Islet of Langerhans (tissue), 1 donor: ENCODE measurements around the gene BOLA3.
"Not testable (repeated sequence)": the region's sequence is repeated elsewhere in the genome, so short reads cannot be mapped to it uniquely, and the experiment has no call there.

Experiments
- FAIRE-seq: peaks from one replicate; lab custom pipeline; 2011; peaks lifted over from hg19 to GRCh38; lab: Jason Lieb, UNC

BOLA3 gene

DNA sequence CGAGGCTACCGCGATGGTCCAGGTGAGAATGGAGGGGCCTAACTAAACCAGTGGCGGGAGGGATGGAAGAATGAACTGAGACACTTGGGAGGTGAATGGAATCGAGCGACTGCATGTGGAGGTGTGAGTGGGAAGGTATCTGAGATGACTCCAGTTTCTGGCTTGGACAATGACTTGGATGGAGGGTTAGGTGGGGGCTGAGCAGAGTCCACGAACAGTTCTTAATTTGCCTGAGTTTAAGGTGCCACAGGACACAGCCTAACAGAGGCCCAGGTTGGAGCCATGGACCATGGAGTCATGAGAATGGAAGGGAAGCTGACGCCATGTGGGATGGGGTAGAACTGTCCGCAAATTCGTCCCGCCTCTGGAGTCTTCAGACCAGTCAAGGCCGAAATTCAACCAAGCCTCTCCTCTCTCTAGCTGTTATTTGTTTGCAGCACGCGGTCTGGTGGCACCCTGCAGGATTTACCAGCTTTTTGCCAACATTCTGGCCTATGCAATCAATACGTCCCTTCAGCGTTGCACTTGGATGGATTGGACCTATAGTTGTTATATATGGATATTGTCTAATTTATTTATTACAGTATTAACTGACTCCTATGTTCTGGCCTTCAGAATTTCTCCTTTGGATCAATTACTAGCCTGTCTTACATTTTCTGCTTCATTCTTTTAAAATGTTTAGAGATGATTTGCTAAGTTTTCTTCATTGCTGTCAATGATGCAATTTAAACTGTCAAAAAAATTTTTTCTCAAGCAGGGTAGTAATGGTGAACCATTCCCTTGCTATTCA lies 940 bp upstream of the BOLA3 start:
- FAIRE-seq: no peak

DNA sequence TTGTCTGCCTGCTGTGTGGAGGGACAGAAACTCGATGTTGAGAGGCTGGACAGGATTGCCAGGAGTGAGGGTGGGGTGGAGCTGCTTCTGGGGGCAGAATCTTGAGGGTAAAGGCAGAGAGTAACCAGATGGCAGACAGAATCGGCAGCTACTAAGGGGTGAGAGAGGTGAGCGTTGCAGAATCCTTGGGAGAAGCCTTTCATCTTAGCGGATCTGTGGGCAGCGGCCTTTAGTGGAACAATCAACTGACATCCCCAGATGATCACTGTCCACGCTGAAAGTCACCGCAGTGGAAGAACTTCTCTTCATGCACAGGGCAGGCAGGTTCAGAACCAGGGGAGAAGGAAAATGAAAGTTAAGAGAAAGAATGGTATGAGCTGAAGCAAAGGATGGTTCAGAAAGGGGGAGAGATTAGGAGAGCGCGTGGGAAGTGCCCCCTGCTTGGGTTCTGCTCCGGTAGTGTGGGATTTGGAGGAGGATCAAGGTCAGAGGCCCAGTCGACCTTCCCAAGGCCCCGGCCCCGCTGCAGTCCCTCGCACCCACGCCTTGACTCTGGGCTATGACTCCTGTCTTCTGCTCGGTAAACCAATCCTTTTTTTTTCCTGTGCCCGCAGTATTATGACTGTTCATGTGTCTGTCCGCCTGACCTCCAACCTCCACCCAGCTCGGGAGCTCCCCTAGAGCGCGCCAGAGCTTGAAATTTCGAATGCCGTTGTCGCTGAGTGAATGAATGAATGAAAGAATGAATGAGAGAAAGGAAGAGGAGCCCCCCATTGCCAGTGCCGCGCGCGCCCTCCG lies 584 bp downstream of the BOLA3 start:
- FAIRE-seq: no peak

GRCh38 chr2:74142340-74142739 lies 5.4 kb downstream of the BOLA3 start:
- FAIRE-seq: no peak

- FAIRE-seq: no peak
Measured at GRCh38 chr2:74138600-74139323, 8.9 kb downstream of the BOLA3 start.

- FAIRE-seq: no peak
Measured at GRCh38 chr2:74137651-74138599, 9.8 kb downstream of the BOLA3 start.

DNA sequence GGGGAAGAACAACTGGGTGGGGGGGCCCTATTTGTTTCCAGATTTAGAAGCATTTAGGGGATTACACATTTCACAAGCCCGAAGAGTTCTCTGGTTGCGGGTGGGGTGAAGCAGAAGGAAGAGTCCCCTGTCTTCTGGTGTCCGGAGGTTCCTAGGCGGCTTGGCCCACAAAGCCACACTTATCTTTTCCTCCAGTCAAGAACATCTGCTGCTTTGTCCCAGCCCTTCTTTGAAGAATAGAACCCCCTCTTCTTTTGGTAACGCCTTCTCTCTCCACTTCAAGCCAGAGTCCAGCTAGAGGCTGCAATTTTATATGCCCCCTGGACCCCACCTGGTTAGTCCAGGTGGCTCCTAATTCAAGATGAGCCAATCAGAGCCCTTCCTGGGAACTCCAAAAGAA lies 15.8 kb downstream of the BOLA3 start:
- no peak for FAIRE-seq

DNA sequence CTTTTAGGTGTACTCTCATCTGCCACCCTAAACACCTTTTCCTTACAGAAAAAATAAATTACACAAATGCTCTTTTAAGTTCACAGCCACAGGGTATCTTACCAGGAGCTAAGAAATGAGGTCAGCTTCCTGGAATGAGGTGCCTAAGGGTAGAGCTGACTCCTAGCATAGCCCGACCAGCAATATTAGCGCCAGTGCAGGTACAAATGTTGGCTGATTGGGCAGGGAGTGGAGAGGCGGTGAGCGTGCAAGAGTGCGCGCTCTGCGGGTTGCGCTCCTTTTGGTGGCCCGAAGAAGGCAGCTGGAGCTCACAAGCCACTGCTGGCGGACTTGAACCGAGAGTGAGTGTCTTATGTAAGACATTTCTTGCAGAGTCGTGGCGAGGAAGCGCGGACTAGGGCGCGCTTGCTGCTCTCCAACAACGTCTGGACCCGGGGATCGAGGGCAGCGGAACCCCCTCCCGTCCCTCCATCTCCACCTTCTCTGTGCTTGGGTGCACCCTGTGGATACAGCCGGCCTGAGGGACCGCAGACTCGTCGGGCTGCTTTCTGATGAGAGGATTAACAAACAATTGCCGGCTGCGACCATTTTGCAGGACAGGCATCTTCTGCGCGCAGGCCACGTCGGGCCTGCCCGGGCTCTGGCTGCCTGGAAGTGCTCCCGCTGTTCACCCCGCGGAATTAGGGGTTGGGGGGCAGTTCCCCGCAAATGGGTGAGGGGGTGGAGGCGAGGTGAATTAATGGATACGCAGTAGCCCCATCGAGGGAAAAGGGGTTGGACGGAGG lies 17.3 kb downstream of the BOLA3 start:
- no peak for FAIRE-seq

GRCh38 chr2:74128206-74128605 lies 19.5 kb downstream of the BOLA3 start:
- FAIRE-seq: no peak

DNA sequence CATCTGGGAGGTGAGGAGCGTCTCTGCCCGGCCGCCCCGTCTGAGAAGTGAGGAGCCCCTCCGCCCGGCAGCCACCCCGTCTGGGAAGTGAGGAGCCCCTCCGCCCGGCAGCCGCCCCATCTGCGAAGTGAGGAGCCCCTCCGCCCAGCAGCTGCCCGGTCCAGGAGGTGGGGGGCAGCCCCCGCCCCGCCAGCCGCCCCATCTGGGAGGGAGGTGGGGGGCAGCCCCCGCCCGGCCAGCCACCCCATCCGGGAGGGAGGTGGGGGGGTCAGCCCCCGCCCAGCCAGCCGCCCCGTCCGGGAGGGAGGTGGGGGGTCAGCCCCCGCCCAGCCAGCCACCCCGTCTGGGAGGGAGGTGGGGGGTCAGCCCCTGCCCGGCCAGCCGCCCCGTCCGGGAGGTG lies 23.8 kb downstream of the BOLA3 start:
- not testable (repeated sequence) for FAIRE-seq

DNA sequence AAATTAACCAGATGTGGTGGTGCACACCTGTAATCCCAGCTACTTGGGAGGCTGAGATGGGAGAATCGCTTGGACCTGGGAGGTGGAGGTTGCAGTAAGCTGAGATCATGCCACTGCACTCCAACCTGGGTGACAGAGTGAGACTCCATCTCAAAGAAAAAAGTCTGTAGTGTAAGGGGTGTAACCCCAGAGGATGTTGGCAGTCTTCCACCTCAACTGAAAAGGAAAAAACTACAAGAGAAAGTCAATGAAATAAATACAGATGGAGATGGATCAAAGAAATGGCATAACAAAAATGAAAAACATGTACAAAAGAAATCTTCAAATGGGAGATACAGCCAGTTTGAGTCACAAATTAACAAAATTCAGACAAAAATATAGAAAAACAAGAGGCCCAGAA lies 25.9 kb downstream of the BOLA3 start:
- not testable (repeated sequence) for FAIRE-seq

DNA sequence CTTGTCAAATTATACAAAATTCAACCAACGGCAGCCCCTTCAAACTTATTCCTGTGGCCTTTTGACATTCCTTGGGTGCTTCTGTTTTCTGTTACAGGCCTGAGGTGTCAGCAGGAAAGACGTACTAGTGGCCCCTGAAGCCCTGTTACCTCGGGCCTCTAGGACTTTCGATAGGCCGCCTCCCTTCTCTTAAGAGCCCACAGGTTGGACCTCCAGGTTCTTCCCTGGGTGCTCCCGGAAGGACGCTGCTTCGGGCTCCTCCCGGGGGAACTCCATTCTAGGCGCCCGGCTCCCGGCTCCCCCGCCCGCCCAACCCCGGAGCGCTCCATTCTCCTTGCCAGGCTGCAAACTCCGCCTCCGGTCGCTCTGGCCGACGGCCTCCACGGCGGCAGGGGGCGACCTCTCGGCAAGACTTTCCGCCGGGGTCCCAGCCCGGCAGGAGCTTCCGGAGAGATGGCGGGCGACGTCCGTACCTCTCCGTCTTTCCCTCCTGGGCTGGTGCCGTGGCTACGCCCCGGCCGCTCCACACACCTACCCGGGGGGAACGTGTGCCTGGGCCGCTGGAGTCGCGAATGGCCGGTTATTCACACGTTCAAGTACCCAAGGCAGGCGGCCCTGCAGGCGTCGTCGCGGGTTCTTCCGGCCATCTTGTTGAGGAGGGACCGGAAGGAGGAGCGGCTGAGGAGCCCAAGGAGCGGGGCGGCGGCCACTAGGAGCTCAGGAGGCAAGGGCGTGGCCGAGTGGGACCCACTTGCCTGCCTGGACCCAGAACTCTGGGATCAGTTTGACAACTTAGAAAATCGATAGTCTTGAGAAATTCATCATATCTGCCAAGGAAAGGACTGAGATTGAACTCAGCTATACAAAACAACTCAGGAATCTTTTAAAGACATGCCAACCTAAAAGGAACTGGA lies 27.5 kb downstream of the BOLA3 start:
- FAIRE-seq: peak; percentile 66

GRCh38 chr2:74119339-74119738 lies 28.4 kb downstream of the BOLA3 start:
- FAIRE-seq: no peak

DNA sequence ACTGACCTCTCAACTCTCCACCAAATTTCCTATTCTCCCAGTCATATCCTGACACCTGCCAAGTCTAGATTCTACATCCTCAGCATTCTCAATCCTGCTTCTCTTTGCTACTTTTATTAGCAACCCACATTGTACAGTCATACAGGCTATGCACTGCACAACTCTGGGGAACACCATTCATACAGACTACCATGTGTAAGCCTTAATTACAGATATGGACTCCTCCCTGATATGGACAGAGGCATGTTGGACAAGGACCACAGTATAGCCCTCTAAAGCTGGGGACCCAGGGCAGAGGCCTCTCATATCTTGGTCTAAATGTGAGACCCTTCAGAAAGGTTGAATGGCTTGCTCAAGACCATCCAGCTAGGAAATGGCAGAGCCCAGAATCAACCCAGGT lies 36.3 kb downstream of the BOLA3 start:
- FAIRE-seq: no peak

DNA sequence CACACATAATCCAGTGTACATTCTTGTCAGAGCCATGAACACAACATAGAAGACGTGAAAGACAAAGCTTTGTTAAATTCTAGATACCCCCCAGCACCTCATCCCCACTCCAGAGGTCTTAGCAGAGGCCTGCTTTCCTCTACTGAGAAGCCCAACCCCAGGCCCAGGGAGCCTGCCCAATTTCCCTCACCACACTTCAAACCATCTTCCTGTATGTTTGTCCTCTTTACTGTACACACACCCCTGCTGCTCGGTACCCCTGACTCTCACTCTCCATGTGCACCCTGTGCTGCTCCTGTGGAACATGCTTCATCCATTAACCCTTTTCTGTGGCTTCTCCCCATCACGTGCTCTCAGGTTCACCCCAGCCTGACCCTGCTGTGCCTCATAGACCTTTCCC lies 37.2 kb downstream of the BOLA3 start:
- FAIRE-seq: no peak

DNA sequence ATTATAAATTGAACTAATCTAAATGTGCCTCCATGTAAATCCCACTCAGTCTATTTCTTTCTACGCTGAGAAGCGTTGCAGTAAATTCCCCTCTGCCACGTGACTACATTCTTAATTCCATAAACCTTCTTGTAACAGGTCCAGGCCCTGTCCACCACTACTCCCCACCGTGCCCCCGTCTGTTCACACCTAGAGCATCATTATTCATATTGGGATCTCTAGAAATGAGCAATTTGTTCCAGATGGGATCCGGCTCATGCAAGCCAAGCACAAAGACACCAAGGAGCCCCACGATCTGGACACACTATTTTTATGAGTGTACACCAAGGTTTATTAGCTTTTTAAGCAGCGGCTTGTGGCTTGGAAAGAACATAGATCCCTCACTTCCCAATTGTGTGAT lies 38.2 kb downstream of the BOLA3 start:
- no peak for FAIRE-seq

GRCh38 chr2:74107071-74107470 lies 40.6 kb downstream of the BOLA3 start:
- no peak for FAIRE-seq

- no peak for FAIRE-seq
Measured at GRCh38 chr2:74105413-74105812, 42.3 kb downstream of the BOLA3 start.

- no peak for FAIRE-seq
Measured at GRCh38 chr2:74104839-74105238, 42.9 kb downstream of the BOLA3 start.

DNA sequence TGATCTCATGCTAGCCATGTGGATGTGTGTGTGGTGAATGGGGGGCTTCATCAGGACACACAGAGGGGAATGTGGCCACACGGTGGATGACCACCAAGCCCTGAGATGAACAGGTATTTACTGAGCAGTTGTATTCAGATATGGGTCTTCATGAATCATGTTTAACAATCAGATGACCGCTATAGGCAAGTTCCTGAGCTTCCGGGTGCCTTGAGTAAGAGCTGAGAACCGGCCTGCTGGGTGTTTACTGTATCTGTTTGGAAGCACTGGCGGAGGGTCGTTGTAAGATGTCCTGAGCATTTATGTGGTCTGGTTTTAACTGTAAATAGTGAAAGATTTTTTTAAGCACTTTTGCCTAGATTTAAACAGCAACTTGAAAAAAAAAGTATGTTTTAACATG lies 43.9 kb downstream of the BOLA3 start:
- no peak for FAIRE-seq

- no peak for FAIRE-seq
Measured at GRCh38 chr2:74102516-74102915, 45.2 kb downstream of the BOLA3 start.
